Activated T-helper 1 cell treated with anti-CD3 and anti-CD28 coated beads, Interleukin-12 subunit alpha, Interleukin-12 subunit beta, Interleukin-2, Interleukin-4 antibody, amounts not matched to agents 30 ng/mL and 10 ng/mL and 1 ng/mL, durations not matched to agents 14 hours and 24 hours and 36 hours (primary cell): Measurements from ENCODE around the gene ERC2. TPM values are rescaled to one million over a fixed set of nuclear protein-coding genes. Genes with fewer than 3 reads are reported as not detected.

Source experiments
- DNase-seq: peaks from one replicate; pipeline ENCODE4 v3.0.0; 2021; ENCODE audit warnings: low spot score
- H3K27ac Mint-ChIP-seq: one replicate; pipeline ENCODE4 v1.8.0; 2021; ENCODE audit warnings: mild to moderate bottlenecking, mixed read lengths
- H3K27me3 Mint-ChIP-seq: one replicate; pipeline ENCODE4 v1.8.0; 2022; ENCODE audit warnings: mild to moderate bottlenecking, moderate library complexity, mixed read lengths; ENCODE audit not compliant: insufficient read depth
- H3K36me3 Mint-ChIP-seq: one replicate; pipeline ENCODE4 v1.8.0; 2021; ENCODE audit warnings: low read depth, mixed read lengths
- H3K4me1 Mint-ChIP-seq: one replicate; pipeline ENCODE4 v1.8.0; 2021; ENCODE audit warnings: low read depth, mixed read lengths
- H3K4me3 Mint-ChIP-seq: one replicate; pipeline ENCODE4 v1.8.0; 2021; ENCODE audit warnings: mild to moderate bottlenecking, moderate library complexity, mixed read lengths
- H3K9me3 Mint-ChIP-seq: one replicate; pipeline ENCODE4 v1.8.0; 2021; ENCODE audit warnings: mixed read lengths
- intact Hi-C: fragments of 100-400 bp; cut with micrococcal nuclease; formaldehyde crosslinking; loops from one replicate; pipeline ENCODE4 v1.15.1; 2024
- total RNA-seq: library from RNA; stranded (reverse); gene quantifications from 2 replicates; pipeline ENCODE4 v1.2.3, GENCODE V29; 2022

ERC2 gene
- total RNA-seq, 1 donor from 2014 or later: not detected

DNA sequence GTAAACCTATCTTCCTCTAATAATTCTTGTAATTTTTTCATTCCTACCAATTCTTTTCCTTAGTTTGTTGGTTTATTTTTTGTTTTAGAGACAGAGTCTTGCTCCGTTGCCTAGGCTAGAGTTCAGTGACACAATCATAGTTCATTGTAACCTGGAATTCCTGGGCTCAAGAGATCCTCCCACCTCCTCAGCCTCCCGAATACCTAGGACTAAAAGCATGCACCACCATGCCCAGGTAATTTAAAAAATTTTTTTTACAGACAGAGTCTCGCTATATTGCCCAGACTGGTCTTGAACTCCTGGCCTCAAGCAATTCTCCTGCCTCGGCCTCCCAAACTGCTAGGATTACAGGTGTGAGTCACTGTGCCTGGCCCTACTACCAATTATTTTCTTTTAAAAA is 220.2 kb downstream of the ERC2 start:
- no peaks in the 10 kb centered on the region for H3K9me3 Mint-ChIP-seq
- H3K4me1 Mint-ChIP-seq: no peaks in the 10 kb centered on the region
- no peak overlapping the region for H3K4me3 Mint-ChIP-seq
- H3K27ac Mint-ChIP-seq: no peak overlapping the region
- H3K36me3 Mint-ChIP-seq: no peaks in the 10 kb centered on the region
- intact Hi-C loops: no loop called here
- DNase-seq: no peak
- H3K27me3 Mint-ChIP-seq: peaks cover 5% of the 10 kb centered on the region

DNA sequence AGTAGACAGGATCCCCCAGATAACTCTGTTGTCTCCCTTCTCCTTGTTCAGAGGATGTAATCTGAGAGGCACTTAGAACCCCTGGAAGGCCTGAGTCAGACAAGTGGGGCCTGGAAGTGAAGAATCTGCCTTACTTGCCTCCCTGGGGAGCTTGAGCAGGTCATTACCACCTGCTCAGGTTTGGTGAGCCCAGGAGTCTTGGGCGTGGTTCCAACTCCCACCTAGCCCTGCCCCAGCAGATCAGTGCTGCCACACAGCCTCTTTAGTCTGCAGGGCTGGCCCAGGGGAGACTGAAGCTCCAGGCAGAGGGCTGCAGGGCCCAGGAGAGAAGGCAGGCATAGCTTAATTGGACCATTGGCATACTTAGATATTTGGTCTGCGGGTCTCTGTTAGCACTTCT is 230.0 kb downstream of the ERC2 start:
- no peaks in the 10 kb centered on the region for H3K4me1 Mint-ChIP-seq
- no peaks in the 10 kb centered on the region for H3K36me3 Mint-ChIP-seq
- H3K4me3 Mint-ChIP-seq: no peak overlapping the region
- H3K27me3 Mint-ChIP-seq: peaks cover 8% of the 10 kb centered on the region
- H3K9me3 Mint-ChIP-seq: no peaks in the 10 kb centered on the region
- DNase-seq: no peak
- H3K27ac Mint-ChIP-seq: no peak overlapping the region
- intact Hi-C loops: no loop called here

DNA sequence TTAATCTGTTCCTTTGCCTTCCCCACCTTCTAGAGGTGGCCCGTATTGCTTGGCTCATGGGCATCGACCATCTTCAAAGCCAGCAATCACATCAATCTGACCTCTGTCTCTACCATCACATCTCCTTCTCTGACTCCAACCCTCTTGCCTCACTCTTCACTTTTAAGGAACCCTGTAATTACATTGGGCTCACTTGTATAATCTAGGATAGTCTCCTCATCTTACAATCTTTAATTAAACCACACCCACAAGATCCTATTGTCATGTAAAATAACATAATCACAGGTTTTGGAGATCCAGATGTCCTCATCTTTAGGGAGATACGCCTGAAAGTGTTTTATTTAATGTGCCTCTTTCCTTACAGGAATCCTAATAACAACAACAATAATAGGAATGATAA is 234.5 kb downstream of the ERC2 start:
- intact Hi-C loops: no loop called here
- no peaks in the 10 kb centered on the region for H3K9me3 Mint-ChIP-seq
- DNase-seq: no peak
- H3K36me3 Mint-ChIP-seq: no peaks in the 10 kb centered on the region
- H3K27ac Mint-ChIP-seq: no peak overlapping the region
- no peaks in the 10 kb centered on the region for H3K4me1 Mint-ChIP-seq
- no peak overlapping the region for H3K4me3 Mint-ChIP-seq
- H3K27me3 Mint-ChIP-seq: no peaks in the 10 kb centered on the region

DNA sequence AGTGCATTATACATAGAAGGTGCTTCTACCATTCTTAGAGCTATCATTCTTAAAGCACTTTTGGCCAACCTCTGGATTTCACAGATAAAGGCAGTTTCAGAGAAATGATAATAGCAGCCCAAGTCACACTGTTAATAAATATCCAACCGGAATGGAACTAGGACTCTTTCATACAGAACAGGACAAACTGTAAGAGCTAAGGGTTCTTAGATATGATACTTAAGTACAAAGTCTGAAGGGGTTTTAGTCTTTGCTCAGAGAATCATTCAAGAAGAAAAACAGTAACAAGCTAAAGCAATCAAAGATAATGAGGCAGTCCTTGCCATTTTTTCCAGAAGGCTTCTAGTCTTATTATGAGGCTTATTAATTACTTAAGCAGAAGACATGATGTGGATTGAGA is 239.0 kb downstream of the ERC2 start:
- Mint-ChIP-seq H3K27me3 (no peaks in the 10 kb centered on the region), H3K27ac (no peak overlapping the region), H3K4me1 (no peaks in the 10 kb centered on the region), H3K4me3 (no peak overlapping the region), H3K9me3 (no peaks in the 10 kb centered on the region), H3K36me3 (no peaks in the 10 kb centered on the region)
- intact Hi-C loops: no loop called here
- no peak for DNase-seq

GRCh38 chr3:56222866-56223265 is 245.4 kb downstream of the ERC2 start:
- no peaks in the 10 kb centered on the region for H3K9me3 Mint-ChIP-seq
- H3K4me1 Mint-ChIP-seq: no peaks in the 10 kb centered on the region
- H3K4me3 Mint-ChIP-seq: no peak overlapping the region
- H3K27ac Mint-ChIP-seq: no peak overlapping the region
- H3K36me3 Mint-ChIP-seq: no peaks in the 10 kb centered on the region
- intact Hi-C loops: no loop called here
- DNase-seq: no peak
- H3K27me3 Mint-ChIP-seq: no peaks in the 10 kb centered on the region

DNA sequence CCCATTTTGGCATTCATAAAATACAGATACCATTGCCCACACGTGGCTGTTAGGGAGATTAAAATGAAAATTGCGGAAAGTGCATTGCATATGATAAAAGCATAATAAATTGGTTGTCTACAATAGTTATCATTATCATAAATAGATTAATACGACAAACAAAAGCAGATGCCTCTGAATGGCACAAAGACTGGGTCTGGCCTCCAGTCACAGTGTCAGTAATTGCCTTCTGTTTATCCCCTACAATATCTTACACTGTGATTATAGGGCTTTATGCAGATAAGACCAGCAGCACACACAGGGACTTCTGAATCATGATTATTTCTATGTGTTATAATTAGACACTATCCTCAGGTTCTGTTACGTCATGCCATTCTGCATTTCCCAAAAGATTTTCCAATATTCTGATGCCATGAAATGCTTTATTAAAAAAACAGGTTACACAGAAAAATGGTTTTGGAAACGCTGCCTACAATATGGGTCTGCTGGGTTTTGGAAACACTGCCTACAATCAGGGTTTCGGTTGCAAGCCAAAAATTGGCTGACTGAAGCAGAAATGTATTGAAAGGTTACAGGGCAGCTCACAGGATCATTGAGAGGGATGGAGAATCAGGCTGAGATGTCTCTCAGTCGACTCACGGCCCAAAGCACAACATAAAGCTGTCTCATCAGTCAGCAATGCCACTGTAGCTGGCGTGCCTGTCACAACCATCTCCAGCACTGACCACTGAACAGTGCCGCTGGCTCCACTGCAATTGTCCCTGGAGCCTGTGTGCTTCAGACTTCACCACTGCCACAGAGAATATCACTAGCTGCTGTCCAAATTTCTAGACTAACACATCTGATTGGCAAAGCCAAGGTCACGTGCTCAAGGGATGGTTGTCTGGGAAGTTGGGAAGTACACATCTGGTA is 248.1 kb downstream of the ERC2 start:
- Mint-ChIP-seq H3K4me3 (no peak overlapping the region), H3K9me3 (no peaks in the 10 kb centered on the region), H3K27ac (no peak overlapping the region), H3K27me3 (no peaks in the 10 kb centered on the region), H3K36me3 (no peaks in the 10 kb centered on the region), H3K4me1 (no peaks in the 10 kb centered on the region)
- no peak for DNase-seq
- intact Hi-C loops: no loop called here

DNA sequence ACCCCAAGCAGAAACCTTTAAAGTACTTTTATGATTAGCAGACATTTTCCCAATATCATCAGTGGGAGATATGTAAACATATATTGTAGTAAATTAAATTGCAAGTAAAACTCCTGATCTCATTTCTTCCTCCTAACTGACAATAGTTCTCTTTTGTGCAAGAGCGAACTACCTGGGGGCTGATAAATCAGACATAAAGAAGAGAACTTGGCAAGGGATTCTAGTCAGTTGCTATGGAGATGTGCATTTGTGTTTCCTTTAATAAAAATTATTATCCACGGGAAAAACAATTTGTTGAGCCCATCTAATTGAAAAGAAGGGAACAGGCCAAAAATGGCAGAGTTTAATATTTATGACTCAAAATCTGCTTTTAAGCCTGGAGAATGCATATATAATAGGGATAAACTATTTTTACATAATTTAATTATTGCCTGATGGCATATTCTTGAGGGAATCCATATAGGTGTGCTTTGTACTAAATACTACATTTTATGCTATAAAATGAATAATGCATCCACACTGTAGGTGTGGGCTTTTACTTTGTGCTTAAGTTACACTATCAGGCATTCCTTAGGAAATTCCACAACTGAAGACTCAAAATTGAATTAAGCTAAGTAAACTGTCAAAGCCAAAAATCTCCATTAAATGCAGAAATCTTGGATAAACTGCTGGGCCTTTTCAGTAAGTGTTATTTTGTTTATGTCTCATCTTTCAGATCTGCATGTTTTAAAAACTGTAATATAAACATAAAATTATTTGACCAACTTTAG is 258.1 kb downstream of the ERC2 start:
- intact Hi-C loops: no loop called here
- Mint-ChIP-seq H3K4me1 (no peaks in the 10 kb centered on the region), H3K4me3 (no peak overlapping the region), H3K27me3 (peaks cover 2% of the 10 kb centered on the region), H3K36me3 (no peaks in the 10 kb centered on the region), H3K27ac (no peak overlapping the region), H3K9me3 (no peaks in the 10 kb centered on the region)
- no peak for DNase-seq

DNA sequence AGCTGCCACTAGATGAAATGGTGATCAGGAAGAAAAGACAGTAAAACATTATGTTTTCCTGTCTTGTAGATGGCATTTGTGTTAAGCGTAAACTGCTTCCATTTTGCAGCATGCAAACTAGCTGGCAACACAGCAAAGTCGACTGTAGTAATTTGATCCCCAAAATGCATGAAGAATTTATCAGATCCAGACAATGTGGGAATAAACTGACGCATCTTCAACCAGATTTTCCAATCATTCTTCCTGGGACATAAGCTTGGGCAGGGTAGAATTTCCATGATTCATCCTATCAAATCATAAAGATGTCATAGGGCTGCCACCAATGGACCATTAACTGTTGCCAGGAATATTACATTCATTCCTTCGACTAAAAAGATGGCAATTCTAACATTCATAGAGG is 260.3 kb downstream of the ERC2 start:
- Mint-ChIP-seq H3K4me3 (no peak overlapping the region), H3K36me3 (no peaks in the 10 kb centered on the region), H3K27ac (no peak overlapping the region), H3K27me3 (peaks cover 4% of the 10 kb centered on the region), H3K4me1 (no peaks in the 10 kb centered on the region), H3K9me3 (no peaks in the 10 kb centered on the region)
- intact Hi-C loops: no loop called here
- DNase-seq: no peak

GRCh38 chr3:56205406-56205805 is 262.9 kb downstream of the ERC2 start:
- Mint-ChIP-seq H3K27ac (no peak overlapping the region), H3K27me3 (peaks cover 4% of the 10 kb centered on the region), H3K9me3 (no peaks in the 10 kb centered on the region), H3K4me1 (no peaks in the 10 kb centered on the region), H3K4me3 (no peak overlapping the region), H3K36me3 (no peaks in the 10 kb centered on the region)
- intact Hi-C loops: no loop called here
- no peak for DNase-seq

GRCh38 chr3:56202997-56203396 is 265.3 kb downstream of the ERC2 start:
- Mint-ChIP-seq H3K27me3 (peaks cover 4% of the 10 kb centered on the region), H3K4me3 (no peak overlapping the region), H3K36me3 (no peaks in the 10 kb centered on the region), H3K9me3 (no peaks in the 10 kb centered on the region), H3K27ac (no peak overlapping the region), H3K4me1 (no peaks in the 10 kb centered on the region)
- no peak for DNase-seq
- intact Hi-C loops: no loop called here

DNA sequence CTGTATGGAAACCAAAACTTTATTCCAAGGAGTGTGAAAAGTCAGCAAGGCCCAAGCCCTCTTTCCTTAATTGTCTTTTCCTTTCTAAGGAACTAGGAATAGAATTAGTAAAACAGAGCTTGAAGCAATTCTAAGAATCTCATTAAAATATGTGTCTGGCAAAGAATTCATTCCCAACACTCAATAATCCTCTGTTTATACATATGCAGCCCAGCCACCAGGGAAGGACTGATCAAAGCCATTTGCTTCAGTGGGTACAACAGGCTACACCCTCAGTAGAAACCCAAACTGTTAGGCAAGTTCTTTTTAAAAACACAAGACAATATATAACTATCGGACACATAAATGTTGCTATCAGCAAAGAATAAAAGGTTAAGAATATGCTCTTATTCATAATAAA is 266.9 kb downstream of the ERC2 start:
- Mint-ChIP-seq H3K9me3 (no peaks in the 10 kb centered on the region), H3K36me3 (no peaks in the 10 kb centered on the region), H3K4me1 (no peaks in the 10 kb centered on the region), H3K4me3 (no peak overlapping the region), H3K27me3 (peaks cover 4% of the 10 kb centered on the region), H3K27ac (no peak overlapping the region)
- intact Hi-C loops: no loop called here
- no peak for DNase-seq

- H3K27me3 Mint-ChIP-seq: peaks cover 4% of the 10 kb centered on the region
- no peaks in the 10 kb centered on the region for H3K4me1 Mint-ChIP-seq
- no peak for DNase-seq
- H3K36me3 Mint-ChIP-seq: no peaks in the 10 kb centered on the region
- H3K9me3 Mint-ChIP-seq: no peaks in the 10 kb centered on the region
- H3K4me3 Mint-ChIP-seq: no peak overlapping the region
- no peak overlapping the region for H3K27ac Mint-ChIP-seq
- intact Hi-C loops: no loop called here
Measured at GRCh38 chr3:56200251-56200650, 268.0 kb downstream of the ERC2 start.

DNA sequence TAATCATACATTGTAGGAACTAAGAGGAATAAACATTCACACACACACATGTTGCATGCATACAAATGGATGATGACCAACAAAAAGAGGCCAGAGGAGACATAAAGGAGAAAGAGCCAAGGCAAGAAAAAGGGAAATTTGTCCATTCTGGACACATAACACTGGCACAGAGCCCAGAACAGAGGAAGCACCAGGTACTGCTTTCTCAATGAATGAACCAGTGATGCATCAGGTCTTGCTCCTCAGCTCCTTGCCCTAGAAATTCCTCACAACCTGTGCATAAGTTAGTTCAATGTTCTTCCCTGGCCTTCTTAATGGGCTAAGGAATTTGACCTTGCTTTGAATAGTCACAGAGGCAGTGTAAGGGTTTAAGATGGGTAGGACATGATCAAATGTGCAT is 270.3 kb downstream of the ERC2 start:
- H3K27ac Mint-ChIP-seq: no peak overlapping the region
- H3K9me3 Mint-ChIP-seq: no peaks in the 10 kb centered on the region
- intact Hi-C loops: no loop called here
- no peaks in the 10 kb centered on the region for H3K4me1 Mint-ChIP-seq
- no peak for DNase-seq
- H3K36me3 Mint-ChIP-seq: no peaks in the 10 kb centered on the region
- no peak overlapping the region for H3K4me3 Mint-ChIP-seq
- H3K27me3 Mint-ChIP-seq: peaks cover 1% of the 10 kb centered on the region
